HS-27A (cell line): Measurements from ENCODE around the gene HGS.
"Not testable (repeated sequence)": the region's sequence is repeated elsewhere in the genome, so short reads cannot be mapped to it uniquely, and the experiment has no call there.

Source experiments
- DNase-seq: peaks from one replicate; pipeline ENCODE4 v3.0.0-alpha.2; 2012; ENCODE audit warnings: low read depth, missing footprints

Gene HGS

DNA sequence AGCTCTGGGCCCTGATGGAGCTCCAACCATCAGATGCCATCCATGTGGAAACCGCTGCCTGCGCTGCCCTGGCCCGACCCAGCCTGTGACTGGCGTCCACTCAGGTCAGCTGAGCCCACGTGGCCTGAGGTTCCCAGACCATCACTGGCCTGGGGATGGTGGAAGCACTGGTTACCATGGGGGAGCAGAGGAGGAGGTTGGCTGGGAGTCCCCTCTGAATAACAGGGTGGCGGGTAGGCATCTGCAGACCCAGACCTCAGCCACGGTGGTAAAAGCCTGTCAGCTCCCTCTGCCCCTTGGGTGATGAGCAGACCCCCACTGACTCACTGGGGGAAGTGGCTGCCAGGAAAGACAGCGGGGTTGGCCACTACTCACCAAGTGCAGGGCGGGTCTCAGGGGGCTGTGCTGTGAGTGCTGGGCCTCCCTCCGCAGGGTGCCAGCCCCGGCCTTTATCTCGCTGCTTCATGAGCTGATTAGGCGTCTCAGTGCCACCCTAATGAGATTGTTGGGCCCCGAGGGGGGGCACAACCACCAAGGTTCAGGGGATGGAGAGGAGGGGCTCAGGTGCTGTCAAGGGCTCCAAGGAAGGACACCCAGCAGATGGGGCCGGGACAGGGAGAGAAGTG is 27.6 kb upstream of the HGS start, which contains the start of gene PDE6G:
PDE6G (minus strand) TSS at position 425 of the 626 bp plus-strand sequence. CDS start 3,237 bp downstream, outside the sequence.
- DNase-seq, result no peak

DNA sequence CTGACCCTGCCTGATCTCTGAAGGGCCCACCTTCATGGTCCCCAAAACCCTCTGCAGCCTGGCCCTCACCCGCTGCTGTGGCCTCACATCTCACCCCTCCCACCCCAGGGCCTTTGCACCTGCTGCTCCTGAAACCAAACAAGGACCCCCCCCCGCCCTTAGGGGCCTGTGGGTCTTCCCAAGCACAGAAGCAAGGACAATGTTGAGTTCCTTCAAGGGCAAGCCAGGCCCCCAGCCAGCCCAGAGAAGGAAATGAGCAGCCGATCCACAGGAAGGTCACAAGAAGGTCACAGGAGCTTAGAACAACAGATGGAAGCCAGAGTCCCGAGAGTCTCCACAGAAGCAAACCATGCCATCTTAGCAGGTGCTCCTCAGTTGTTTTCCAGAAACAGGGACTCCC is 27.0 kb upstream of the HGS start:
- no peak for DNase-seq

DNA sequence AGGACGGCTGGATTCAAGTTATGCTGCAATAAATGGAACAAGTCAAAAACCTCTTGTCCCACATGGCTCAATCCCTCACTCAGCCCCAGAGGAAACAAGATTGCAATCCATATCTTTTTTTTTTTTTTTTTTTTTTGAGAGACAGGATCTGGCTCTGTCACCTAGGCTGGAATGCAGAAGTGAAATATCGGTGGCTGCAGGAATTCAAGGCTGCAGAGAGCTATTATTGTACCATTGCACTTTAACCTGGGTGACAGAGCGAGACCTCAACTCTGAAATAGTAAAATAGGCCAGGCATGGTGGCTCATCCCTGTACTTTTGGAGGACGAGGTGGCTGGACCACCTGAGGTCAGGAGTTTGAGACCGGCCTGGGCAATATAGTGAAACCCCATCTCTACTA is 24.8 kb upstream of the HGS start:
- no peak for DNase-seq

DNA sequence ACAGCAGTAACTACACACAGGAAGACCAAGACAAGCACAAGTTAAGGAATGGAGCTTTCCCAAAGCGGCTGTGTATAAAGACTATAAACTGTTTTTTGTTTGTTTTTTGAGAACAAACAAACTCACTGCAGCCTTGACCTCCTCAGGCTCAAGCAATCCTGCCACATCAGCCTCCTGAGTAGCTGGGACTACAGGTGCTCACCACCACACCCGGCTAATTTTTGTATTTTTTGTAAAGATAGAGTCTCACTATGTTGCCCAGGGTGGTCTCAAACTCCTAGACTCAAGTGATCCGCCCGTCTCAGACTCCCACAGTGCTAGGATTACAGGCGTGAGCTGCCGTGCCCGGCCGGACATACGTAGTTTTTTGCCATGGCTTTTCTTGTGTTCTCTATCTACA is 23.4 kb upstream of the HGS start:
- no peak for DNase-seq

GRCh38 chr17:81662002-81662401 is 21.8 kb upstream of the HGS start:
- DNase-seq, result no peak

DNA sequence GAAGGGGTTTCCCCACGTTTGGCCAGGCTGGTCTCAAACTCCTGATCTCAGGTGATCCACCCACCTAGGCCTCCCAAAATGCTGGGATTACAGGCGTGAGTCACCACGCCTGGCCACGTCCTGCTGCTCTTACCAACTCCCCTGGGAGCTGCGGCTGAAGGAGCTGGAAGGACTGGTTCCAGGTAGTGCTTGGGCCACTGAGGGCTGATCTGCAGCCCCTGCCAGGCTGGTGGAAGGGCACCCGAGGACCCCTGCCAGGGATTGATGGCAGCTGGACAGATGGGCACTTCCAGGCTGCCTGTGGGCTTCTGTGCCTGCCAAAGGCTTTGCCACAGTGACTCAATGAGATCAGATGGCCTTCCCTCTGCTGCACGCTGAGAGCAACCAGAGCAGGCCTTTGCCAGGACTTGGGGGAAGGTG is 19.8 kb upstream of the HGS start:
- no peak for DNase-seq

DNA sequence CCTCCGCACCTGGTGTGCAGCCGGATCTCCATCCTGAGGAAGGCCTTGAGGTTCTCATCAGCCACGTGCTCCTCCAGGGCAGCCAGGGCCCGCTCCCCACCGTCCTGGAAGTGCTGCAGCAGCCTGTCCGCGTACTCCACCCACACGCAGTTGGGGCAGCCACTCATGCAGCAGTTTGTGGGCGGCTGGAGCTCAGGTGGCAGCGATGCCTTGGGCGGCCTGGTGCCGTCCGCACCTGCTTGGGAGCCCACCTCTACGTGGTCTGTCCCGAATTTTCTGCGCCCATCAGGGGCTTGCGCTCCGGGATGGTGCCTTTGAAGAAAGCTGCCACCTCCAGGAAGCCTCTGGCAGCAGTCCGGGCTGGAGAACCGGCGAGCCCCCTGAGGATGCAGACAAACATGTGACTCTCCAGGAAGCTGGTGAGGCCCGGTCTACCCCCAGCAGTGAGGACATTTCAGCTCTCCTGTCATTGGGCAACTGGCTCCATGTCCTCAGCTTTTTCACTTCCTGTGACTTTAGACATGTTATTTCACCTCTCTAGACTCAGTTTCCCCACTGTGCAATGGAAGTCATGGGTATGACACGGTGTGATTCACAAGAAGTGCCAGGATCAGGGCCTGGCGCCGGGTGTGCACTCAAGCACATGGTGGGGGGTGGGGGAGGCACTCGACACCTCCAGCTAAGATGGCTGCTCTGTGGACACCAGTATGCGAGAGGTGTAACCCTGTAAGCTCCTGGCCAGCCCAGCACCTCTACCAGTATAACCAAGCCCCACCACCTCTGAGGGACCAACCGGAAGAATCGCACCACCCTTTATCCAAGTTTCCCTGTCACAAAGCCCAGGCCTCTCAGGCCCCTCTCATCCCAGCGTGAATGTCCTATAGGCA is 18.4 kb upstream of the HGS start:
- DNase-seq, result no peak

DNA sequence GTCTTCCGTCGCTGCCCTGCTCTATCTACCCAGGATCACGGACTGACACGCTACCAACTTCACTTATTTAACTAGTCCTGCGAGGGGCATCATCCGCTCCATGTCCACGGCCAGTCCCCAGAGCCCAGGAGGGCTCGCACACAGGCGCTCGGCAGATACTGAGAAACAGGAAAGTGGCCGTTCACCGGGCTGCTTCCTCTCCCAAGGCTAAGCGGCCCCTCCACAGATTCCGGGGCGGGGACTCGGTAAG is 17.8 kb upstream of the HGS start:
- DNase-seq, result no peak

DNA sequence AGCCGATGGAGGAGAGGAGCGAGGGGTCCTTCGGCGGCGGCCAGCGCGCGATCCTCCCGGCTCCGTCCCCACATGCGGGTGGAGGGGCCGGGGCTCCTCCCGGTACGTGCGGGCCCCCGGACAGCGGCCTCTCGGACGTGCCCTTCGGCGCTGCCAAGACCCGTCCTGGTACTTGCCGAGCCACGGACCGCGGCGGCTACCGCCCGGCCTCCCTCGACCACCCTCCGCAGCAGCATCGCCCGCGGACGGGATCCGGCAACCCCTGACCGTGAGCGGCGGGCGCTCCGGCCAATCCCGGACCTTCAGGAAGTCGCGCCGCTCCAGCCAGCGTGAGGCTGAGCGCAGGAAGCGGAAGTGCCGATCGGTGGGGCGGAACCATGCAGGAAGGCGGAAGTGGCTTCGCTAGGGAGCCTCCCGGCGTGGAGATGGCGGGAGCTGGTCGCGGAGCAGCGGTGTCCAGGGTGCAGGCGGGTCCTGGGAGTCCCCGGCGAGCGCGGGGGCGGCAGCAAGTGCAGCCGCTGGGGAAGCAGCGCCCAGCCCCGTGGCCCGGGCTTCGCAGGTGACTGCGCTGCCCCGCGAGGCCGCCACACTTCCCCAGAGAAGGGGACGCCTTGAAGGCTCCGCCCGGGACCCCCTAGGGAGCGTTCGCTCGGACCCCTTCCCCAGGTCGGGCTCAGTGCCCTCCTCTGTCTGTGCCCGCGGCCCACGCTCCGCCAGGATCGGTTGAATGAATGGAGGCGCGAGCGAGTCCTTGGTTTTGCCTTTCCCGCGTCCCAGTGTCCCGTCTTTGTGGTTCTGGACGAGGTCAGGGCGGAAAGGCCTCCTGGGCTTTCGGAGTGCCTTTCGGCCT is 17.2 kb upstream of the HGS start, which contains the start of the genes CCDC137 and OXLD1:
CCDC137 (plus strand) TSS at position 396 of the 850 bp plus-strand sequence; CDS start at position 426, 30 bp downstream.
OXLD1 (minus strand) TSS at position 264 of the 850 bp plus-strand sequence; CDS start at position 236, 28 bp downstream.
- peak; percentile 65 for DNase-seq

- no peak for DNase-seq
These were observed 16.1 kb upstream of the HGS start for GRCh38 chr17:81667754-81668153.

DNA sequence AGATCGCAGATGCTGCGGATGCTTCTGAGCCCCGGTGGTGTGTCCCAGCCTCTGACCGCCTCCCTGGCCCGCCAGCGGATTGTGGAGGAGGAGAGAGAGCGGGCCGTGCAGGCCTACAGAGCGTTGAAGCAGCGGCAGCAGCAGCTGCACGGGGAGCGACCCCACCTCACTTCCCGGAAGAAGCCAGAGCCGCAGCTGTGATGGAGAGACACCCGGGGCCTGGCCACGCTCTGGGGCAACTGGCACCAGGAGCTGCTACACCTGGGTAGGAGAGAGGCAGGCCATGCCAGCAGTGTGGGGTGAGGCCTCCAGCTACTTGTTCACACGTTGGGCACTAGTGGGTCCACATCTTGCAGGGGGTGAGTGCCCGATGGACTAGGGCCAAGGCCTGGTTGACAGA is 11.3 kb upstream of the HGS start:
- DNase-seq, result no peak

DNA sequence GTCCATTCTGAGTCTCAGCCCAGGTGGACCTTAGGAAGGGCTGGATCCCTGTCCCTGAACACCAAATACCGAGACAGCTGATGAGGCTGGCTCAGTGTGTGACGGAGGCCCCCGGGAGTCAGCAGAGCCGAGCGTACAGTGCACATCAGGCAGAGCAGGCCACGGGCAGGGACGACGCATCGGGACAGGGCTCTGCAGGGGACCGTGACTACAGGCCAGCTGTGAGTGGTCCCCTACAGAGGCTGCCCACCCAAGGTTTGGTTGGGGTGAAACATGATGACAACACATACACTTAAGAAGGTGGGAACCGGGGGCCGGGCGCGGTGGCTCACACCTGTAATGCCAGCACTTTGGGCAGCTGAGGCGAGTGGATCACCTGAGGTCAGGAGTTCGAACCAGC is 10.9 kb upstream of the HGS start:
- no peak for DNase-seq

- DNase-seq, result no peak
These were observed 10.1 kb upstream of the HGS start for GRCh38 chr17:81673561-81674258.

DNA sequence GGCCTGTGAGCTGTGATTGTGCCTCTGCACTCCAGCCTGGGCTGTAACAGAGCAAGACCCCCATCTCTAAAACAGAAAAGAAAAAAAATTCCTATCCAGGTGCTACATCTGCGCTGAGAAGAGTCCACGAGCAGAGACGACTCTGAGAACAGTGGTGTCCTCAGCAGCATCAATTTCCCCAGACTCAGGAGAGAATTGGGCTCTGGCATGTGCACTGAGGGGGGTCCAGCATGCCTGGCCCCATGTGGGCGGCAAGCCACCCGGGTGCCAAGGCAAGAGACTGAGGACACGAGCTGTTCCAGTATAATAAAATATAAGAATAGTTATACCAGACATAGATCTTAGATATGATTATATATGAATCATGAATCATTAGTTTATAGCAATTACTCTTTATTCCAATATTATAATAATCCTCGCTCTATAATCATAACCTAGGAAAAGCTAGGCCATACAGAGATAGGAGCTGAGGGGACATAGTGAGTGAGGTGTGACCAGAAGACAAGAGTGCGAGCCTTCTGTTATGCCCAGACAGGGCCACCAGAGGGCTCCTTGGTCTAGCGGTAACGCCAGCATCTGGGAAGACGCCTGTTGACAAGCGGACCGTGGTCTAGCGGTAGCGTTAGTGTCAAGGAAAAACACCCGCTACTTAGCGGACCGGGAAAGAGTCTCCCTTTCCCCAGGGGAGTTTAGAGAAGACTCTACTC is 8.1 kb upstream of the HGS start:
- not testable (repeated sequence) for DNase-seq

DNA sequence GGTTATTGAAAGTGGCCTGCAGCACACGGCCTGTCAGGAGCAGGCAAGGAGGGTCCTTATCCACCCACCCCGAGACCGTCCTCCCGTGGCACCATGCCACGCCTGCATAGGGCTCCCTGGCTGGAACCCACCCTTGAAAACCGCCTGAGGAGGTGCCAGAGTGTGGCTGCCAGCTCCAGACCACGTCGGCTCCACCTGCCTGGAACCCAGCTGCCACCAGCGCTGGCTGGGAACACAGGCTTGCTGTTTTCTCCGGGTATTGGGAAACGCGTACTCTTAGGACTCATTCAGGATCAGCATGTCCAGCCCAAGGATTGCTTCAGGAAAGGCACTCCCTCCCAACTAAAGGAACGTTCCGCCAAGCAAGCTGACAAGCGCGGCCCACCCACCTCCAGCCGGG is 6.9 kb upstream of the HGS start:
- DNase-seq, result no peak

DNA sequence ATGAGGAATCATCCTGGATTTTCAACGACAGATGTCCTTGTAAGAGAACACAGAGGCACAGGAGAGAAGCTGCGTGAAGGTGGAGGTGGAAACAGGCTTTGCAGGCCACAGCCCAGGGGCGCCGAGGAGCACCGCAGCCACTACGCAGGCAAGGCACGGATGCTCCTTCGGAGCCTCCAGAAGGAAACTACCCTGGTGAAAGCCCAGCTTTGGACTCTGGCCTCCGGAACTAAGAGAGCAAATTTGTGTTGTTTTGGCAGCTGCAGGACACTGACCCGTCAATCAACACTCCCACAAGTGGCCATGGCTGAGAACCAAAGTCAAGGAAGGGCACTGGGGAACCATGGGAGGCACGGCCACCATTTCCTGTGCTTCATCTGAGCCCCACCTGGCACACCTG is 3.7 kb upstream of the HGS start:
- DNase-seq, result no peak

- DNase-seq, result no peak
These were observed 2.1 kb upstream of the HGS start for GRCh38 chr17:81681672-81682071.

- no peak for DNase-seq
These were observed 1.1 kb upstream of the HGS start for GRCh38 chr17:81682565-81683207.

- DNase-seq, result no peak
These were observed 615 bp upstream of the HGS start for GRCh38 chr17:81683208-81683583.

GRCh38 chr17:81684442-81684911 is 666 bp downstream of the HGS start:
- DNase-seq, result no peak

GRCh38 chr17:81685108-81685507 is 1.3 kb downstream of the HGS start:
- no peak for DNase-seq
